Adrenal gland (tissue), 5 donors: ENCODE data around the gene FCER2.

Experiments used
- CTCF ChIP-seq, 6 experiments: fragments of 450-650 bp in 4 of 6; fragments of 200-600 bp in 2 of 6; sonication (generic) in 1 of 6; IDR thresholded peaks; 1 replicate in 5 of 6; 2 replicates in 1 of 6; pipeline versions ENCODE4 v1.5.1 to v1.8.0; 2016 to 2021; ENCODE audit warnings: antibody characterized with exemption in 6 of 6, mild to moderate bottlenecking in 2 of 6, moderate library complexity in 1 of 6
- POLR2A ChIP-seq, 2 donors: fragments of 450-650 bp; IDR thresholded peaks; one replicate each; pipeline ENCODE4 v1.6.1; 2017; ENCODE audit warnings: antibody characterized with exemption in 2 of 2, mild to moderate bottlenecking in 2 of 2, moderate library complexity in 1 of 2
- donor health status: DM: no; HTN: no; CAD: no.

GRCh38 chr19:7643031-7643415 lies 58.9 kb downstream of the FCER2 start:
- TF ChIP-seq CTCF (IDR thresholded peaks at IDR 0.05) (no peak), POLR2A (IDR thresholded peaks at IDR 0.05) (no peak)
